GF-D8 (cell line): Measurements from ENCODE around the gene IQGAP2.
"Not testable (repeated sequence)": the region's sequence is repeated elsewhere in the genome, so short reads cannot be mapped to it uniquely, and the experiment has no call there.

Experiments
- DNase-seq: peaks from one replicate; lab custom pipeline; 2025; lab: John Stamatoyannopoulos, UW

Gene IQGAP2

GRCh38 chr5:76419597-76420298 lies 16.7 kb downstream of the IQGAP2 start:
- no peak for DNase-seq

DNA sequence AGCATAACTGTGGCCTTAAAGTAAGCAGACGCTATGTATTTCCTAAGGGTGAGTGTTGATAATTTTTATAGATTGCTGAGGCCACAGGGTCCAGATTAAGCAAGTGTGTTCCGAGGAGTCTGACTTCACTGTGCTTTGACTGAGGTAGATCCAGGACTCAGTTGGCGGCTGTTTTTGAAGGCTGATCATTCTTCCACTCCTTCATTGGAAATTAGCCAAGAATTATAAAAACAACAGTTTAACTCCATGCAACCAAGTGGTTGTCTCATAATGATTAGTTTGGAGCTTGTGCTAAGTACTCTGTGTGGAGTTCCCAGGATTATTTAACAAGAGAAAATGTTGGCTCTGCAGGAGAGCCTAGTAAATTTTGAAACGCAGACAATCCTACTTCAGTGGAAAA lies 19.1 kb downstream of the IQGAP2 start:
- no peak for DNase-seq

GRCh38 chr5:76422742-76423141 lies 19.7 kb downstream of the IQGAP2 start:
- no peak for DNase-seq

GRCh38 chr5:76425146-76425545 lies 22.1 kb downstream of the IQGAP2 start:
- no peak for DNase-seq

GRCh38 chr5:76425928-76426804 lies 23.1 kb downstream of the IQGAP2 start:
- no peak for DNase-seq

GRCh38 chr5:76427206-76428140 lies 24.4 kb downstream of the IQGAP2 start:
- DNase-seq: no peak

DNA sequence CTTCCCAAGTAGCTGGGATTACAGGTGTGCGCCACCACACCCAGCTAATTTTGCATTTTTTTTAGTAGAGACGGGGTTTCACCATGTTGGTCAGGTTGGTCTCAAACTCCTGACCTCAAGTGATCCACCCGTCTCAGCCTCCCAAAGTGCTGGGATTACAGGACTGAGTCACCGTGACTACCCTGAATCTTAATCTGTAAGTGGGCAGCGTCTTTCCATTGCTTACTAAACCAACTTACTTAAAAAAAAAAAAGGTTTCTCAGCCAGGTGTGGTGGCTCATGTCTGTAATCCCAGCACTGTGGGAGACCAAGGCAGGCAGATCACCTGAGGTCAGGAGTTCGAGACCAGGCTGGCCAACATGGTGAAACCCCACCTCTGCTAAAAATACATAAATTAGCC lies 25.5 kb downstream of the IQGAP2 start:
- not testable (repeated sequence) for DNase-seq

- DNase-seq: no peak
These were observed 30.2 kb downstream of the IQGAP2 start for GRCh38 chr5:76433261-76433660.

DNA sequence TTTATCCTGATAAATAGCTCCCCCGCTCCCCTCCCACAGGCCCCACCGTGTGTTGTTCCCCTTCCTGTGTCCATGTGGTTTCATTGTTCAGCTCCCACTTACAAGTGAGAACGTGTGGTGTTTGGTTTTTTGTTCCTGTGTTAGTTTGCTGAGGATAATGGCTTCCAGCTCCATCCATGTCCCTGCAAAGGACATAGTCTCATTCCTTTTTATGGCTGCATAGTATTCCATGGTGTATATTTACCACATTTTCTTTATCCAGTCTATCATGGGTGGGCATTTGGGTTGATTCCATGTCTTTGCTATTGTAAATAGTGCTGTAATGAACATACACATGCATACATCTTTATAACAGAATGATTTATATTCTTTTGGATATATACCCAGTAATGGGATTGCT lies 34.4 kb downstream of the IQGAP2 start:
- DNase-seq: not testable (repeated sequence)

DNA sequence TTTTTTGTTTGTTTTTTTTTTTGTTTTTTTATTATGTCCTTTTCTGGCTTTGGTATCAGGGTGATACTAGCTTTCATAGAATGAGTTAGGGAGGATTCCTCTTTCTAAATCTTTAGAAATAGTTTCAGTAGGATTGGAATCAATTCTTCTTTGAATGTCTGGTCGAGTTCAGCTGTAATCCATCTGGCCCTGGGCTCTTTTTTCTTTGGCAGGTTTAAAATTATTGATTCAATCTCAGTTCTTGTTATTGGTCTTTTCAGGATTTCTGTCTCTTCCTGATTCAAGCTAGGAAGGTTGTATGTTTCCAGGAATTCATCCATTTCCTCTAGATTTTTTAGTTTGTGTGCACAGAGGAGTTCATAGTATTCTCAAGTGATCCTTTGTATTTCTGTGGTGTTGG lies 34.9 kb downstream of the IQGAP2 start:
- no peak for DNase-seq

DNA sequence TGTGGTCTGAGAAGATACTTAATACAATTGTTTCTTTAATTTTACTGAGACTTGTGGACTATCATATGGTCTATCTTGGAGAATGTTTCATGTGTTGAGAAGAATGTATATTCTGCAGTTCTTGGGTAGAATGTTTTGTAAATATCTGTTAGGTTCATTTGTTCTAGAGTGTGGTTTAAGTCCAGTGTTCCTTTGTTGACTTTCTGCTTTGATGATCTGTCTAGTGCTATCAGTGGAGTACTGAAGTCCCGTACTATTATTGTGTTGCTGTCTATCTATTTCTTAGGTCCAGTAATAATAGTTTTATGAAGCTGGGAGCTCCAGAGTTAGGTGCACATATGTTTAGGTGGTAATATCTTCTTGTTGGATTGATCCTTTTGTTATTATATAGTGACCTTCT lies 36.1 kb downstream of the IQGAP2 start:
- DNase-seq: no peak

DNA sequence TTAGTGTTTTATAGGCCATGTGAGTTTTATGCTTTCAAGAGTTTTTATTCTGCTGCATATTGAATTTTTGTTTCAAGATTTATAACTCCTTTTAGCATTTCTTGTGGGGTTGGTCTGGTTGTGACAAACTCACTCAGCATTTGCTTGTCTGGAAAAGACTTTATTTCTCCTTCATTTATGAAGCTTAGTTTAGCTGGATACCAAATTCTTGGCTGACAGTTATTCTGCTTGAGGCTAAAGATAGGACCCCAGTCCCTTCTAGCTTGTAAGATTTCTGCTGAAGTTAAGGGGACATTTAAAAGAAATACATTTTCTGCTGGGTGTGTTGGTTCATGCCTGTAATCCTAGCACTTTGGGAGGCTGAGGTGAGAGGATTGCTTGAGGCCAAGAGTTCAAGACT lies 36.8 kb downstream of the IQGAP2 start:
- no peak for DNase-seq

GRCh38 chr5:76441101-76441500 lies 38.0 kb downstream of the IQGAP2 start:
- no peak for DNase-seq

DNA sequence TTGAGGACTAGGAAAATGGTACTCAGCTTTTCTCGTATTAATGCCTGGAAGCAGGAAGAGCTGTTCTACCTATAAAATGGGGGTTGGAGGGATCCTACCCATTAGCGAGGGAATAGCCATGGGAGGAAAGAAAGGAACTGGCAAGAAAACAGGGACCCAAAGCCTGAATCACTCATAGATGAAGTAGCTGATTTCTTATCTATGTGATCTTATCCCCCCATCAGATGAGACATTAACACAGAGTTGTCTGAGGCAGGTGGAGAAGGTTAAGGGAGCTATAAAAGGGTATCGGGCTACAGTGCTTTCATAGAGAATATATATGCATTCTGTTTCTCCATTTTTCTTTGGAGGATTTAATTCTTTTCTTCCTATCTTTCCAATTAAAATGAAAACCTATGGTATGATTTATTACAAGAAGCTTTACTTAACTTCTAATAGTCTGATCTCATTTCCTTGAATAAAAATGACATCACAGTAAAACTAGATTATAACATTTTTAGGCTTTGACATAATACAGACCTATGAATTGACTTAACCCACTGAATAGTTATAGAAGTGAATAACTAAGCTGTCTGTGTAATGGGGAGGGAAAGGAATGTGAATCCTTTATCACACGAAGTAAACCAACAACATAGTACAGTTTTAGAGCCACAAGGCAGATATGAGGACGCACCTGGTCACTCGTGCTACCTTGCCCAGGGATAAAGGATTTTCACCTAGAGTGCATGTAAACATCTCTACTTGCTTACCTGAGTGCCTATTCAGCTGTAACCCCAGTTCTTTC lies 39.0 kb downstream of the IQGAP2 start:
- no peak for DNase-seq

GRCh38 chr5:76443066-76443800 lies 40.1 kb downstream of the IQGAP2 start:
- DNase-seq: no peak

GRCh38 chr5:76445063-76445462 lies 42.0 kb downstream of the IQGAP2 start:
- no peak for DNase-seq

DNA sequence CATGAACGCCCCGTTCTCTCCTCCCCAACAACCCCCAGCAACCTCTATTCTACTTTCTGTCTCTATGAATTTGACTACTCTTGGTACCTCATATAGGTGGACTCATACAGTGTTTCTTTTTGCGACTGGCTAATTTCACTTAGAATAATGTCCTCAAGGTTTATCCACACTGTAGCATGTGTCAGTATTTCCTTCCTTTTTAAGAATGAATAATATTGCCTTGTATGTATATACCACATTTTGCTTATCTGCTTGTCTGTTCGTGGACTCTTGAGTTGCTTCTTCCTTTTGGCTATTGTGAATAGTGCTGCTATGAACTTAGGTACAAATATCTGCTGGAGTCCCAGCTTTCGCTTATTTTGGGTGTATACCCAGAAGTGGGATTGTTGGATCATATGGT lies 42.7 kb downstream of the IQGAP2 start:
- DNase-seq: no peak

GRCh38 chr5:76446776-76447175 lies 43.7 kb downstream of the IQGAP2 start:
- DNase-seq: no peak

- DNase-seq: no peak
These were observed 46.5 kb downstream of the IQGAP2 start for GRCh38 chr5:76449606-76450005.

- peak; percentile 4 for DNase-seq
These were observed 47.0 kb downstream of the IQGAP2 start for GRCh38 chr5:76450054-76450453.
